ENCODE results near the gene LEP.
A peak's percentile ranks its signal among the peaks of the same experiment; 100 is the strongest.
"Not testable (repeated sequence)": the region's sequence is repeated elsewhere in the genome, so short reads cannot be mapped to it uniquely, and the experiment has no call there.

The LEP gene

GRCh38 chr7:128211626-128212025 lies 29.5 kb upstream of the LEP start:
- DNase-seq, result no peak

- DNase-seq, result no peak
These were observed 26.6 kb upstream of the LEP start for GRCh38 chr7:128214463-128214862.

GRCh38 chr7:128215281-128215680 lies 25.8 kb upstream of the LEP start:
- no peak for DNase-seq

- no peak for DNase-seq
These were observed 25.3 kb upstream of the LEP start for GRCh38 chr7:128215739-128216138.

GRCh38 chr7:128217030-128217805 lies 23.9 kb upstream of the LEP start:
- DNase-seq, result no peak

- no peak for DNase-seq
These were observed 23.0 kb upstream of the LEP start for GRCh38 chr7:128217967-128218652.

- DNase-seq, result no peak
These were observed 21.4 kb upstream of the LEP start for GRCh38 chr7:128219636-128220035.

- DNase-seq, result no peak
These were observed 19.1 kb upstream of the LEP start for GRCh38 chr7:128221929-128222403.

GRCh38 chr7:128226132-128226980 lies 14.7 kb upstream of the LEP start:
- no peak for DNase-seq

GRCh38 chr7:128227271-128227670 lies 13.8 kb upstream of the LEP start:
- DNase-seq, result no peak

GRCh38 chr7:128231021-128231420 lies 10.1 kb upstream of the LEP start:
- no peak for DNase-seq

- DNase-seq, result no peak
These were observed 9.4 kb upstream of the LEP start for GRCh38 chr7:128231677-128232076.

GRCh38 chr7:128233471-128233870 lies 7.6 kb upstream of the LEP start:
- no peak for DNase-seq

GRCh38 chr7:128234476-128235026 lies 6.5 kb upstream of the LEP start:
- no peak for DNase-seq

GRCh38 chr7:128235471-128235870 lies 5.6 kb upstream of the LEP start:
- DNase-seq, result no peak

- DNase-seq, result peak; percentile 10
These were observed 4.0 kb upstream of the LEP start for GRCh38 chr7:128236924-128237586.

- not testable (repeated sequence) for DNase-seq
These were observed 1.9 kb upstream of the LEP start for GRCh38 chr7:128239146-128239545.

- DNase-seq, result no peak
These were observed 1.6 kb downstream of the LEP start for GRCh38 chr7:128242661-128243060.

GRCh38 chr7:128243273-128243672 lies 2.2 kb downstream of the LEP start:
- DNase-seq, result no peak

GRCh38 chr7:128244861-128245260 lies 3.8 kb downstream of the LEP start:
- no peak for DNase-seq

GRCh38 chr7:128247108-128247507 lies 6.0 kb downstream of the LEP start:
- no peak for DNase-seq

GRCh38 chr7:128247640-128248194 lies 6.6 kb downstream of the LEP start:
- peak; percentile 16 for DNase-seq

All from stimulated activated CD4-positive, alpha-beta T cell treated with anti-CD3 and anti-CD28 coated beads, Interleukin-15, amount 100 ng/mL, for 24 hours (primary cell).